Uterus (tissue), 2 donors: ENCODE measurements around the gene ANKRD31.

Source experiments
- CTCF ChIP-seq, 4 experiments: fragments of 200-600 bp in 2 of 4; fragments of 450-650 bp in 2 of 4; sonication (generic) in 2 of 4; IDR thresholded peaks; one replicate each; pipeline ENCODE4 v1.5.1; 2016 to 2019; ENCODE audit warnings: antibody characterized with exemption in 4 of 4, mild to moderate bottlenecking in 2 of 4, moderate library complexity in 1 of 4
- POLR2A ChIP-seq, 2 donors: fragments of 450-650 bp; IDR thresholded peaks; one replicate each; pipeline ENCODE4 v1.6.1; 2016; ENCODE audit warnings: antibody characterized with exemption in 2 of 2, mild to moderate bottlenecking in 1 of 2, moderate library complexity in 1 of 2

GRCh38 chr5:75044406-75044805, 192.3 kb downstream of the ANKRD31 start:
- TF ChIP-seq POLR2A (IDR thresholded peaks at IDR 0.05), result no peak
- TF ChIP-seq CTCF (IDR thresholded peaks at IDR 0.05), result no peak
